HEK293 (cell line): ENCODE measurements around the gene THEM4.
"Not testable (repeated sequence)": the region's sequence is repeated elsewhere in the genome, so short reads cannot be mapped to it uniquely, and the experiment has no call there.

Experiments
- HOXD13 ChIP-seq: sonication (generic); formaldehyde crosslinking; IDR thresholded peaks from 2 replicates; pipeline ENCODE4 v1.8.0; 2022; ENCODE audit warnings: missing genetic modification reagents, borderline replicate concordance
- KLF7 ChIP-seq: fragments of 450-650 bp; formaldehyde crosslinking; IDR thresholded peaks from 2 replicates; pipeline ENCODE4 v1.5.1; 2016; ENCODE audit warnings: missing biosample characterization, missing genetic modification characterization, borderline replicate concordance
- YY1 ChIP-seq: fragments of 450-650 bp; formaldehyde crosslinking; IDR thresholded peaks from 2 replicates; pipeline ENCODE4 v1.5.1; 2018; ENCODE audit warnings: missing biosample characterization, missing genetic modification characterization
- ZNF169 ChIP-seq: fragments of 450-650 bp; formaldehyde crosslinking; IDR thresholded peaks from 2 replicates; pipeline ENCODE4 v1.5.1; 2016; ENCODE audit warnings: missing biosample characterization, missing genetic modification characterization
- ZNF239 ChIP-seq: fragments of 450-650 bp; formaldehyde crosslinking; IDR thresholded peaks from 2 replicates; pipeline ENCODE4 v1.5.1; 2016; ENCODE audit warnings: missing biosample characterization, missing genetic modification characterization
- ZNF366 ChIP-seq: fragments of 450-650 bp; formaldehyde crosslinking; conservative IDR thresholded peaks from 2 replicates; pipeline ENCODE4 v1.5.1; 2016; ENCODE audit warnings: missing biosample characterization, missing genetic modification characterization
- TF ChIP-seq, protein P1 (sequence below): fragments of 450-650 bp; formaldehyde crosslinking; IDR thresholded peaks from 2 replicates; pipeline ENCODE4 v1.5.1; 2016; ENCODE audit warnings: missing biosample characterization, missing genetic modification characterization
- TF ChIP-seq, protein P2 (sequence below): fragments of 450-650 bp; formaldehyde crosslinking; IDR thresholded peaks from 2 replicates; pipeline ENCODE4 v1.5.1; 2016; ENCODE audit warnings: missing biosample characterization, missing genetic modification characterization
- TF ChIP-seq, protein P3 (sequence below): sonication (generic); formaldehyde crosslinking; IDR thresholded peaks from 2 replicates; pipeline ENCODE4 v1.8.1; 2022; ENCODE audit warnings: mild to moderate bottlenecking, moderate library complexity, missing genetic modification reagents

DNA sequence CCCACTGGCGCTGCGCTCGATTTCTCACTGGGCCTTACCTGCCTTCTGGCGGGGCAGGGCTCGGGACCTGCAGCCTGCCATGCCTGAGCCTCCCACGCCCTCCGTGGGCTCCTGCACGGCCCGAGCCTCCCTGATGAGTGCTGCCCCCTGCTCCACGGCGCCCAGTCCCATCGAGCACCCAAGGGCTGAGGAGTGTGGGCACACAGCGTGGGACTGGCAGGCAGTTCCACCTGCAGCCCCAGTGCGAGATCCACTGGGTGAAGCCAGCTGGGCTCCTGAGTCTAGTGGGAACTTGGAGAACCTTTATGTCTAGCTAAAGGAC is 3.0 kb downstream of the THEM4 start:
- TF ChIP-seq, protein P1, sequence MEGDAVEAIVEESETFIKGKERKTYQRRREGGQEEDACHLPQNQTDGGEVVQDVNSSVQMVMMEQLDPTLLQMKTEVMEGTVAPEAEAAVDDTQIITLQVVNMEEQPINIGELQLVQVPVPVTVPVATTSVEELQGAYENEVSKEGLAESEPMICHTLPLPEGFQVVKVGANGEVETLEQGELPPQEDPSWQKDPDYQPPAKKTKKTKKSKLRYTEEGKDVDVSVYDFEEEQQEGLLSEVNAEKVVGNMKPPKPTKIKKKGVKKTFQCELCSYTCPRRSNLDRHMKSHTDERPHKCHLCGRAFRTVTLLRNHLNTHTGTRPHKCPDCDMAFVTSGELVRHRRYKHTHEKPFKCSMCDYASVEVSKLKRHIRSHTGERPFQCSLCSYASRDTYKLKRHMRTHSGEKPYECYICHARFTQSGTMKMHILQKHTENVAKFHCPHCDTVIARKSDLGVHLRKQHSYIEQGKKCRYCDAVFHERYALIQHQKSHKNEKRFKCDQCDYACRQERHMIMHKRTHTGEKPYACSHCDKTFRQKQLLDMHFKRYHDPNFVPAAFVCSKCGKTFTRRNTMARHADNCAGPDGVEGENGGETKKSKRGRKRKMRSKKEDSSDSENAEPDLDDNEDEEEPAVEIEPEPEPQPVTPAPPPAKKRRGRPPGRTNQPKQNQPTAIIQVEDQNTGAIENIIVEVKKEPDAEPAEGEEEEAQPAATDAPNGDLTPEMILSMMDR (tag by site-specific recombination) = not testable (repeated sequence)
- not testable (repeated sequence) for TF ChIP-seq ZNF169; ZNF366 (tag by site-specific recombination); YY1 (tag by site-specific recombination); HOXD13; KLF7 (tag by site-specific recombination); ZNF239 (tag by site-specific recombination)
- TF ChIP-seq, protein P2, sequence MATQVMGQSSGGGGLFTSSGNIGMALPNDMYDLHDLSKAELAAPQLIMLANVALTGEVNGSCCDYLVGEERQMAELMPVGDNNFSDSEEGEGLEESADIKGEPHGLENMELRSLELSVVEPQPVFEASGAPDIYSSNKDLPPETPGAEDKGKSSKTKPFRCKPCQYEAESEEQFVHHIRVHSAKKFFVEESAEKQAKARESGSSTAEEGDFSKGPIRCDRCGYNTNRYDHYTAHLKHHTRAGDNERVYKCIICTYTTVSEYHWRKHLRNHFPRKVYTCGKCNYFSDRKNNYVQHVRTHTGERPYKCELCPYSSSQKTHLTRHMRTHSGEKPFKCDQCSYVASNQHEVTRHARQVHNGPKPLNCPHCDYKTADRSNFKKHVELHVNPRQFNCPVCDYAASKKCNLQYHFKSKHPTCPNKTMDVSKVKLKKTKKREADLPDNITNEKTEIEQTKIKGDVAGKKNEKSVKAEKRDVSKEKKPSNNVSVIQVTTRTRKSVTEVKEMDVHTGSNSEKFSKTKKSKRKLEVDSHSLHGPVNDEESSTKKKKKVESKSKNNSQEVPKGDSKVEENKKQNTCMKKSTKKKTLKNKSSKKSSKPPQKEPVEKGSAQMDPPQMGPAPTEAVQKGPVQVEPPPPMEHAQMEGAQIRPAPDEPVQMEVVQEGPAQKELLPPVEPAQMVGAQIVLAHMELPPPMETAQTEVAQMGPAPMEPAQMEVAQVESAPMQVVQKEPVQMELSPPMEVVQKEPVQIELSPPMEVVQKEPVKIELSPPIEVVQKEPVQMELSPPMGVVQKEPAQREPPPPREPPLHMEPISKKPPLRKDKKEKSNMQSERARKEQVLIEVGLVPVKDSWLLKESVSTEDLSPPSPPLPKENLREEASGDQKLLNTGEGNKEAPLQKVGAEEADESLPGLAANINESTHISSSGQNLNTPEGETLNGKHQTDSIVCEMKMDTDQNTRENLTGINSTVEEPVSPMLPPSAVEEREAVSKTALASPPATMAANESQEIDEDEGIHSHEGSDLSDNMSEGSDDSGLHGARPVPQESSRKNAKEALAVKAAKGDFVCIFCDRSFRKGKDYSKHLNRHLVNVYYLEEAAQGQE (tag by site-specific recombination) = not testable (repeated sequence)
- TF ChIP-seq, protein P3, sequence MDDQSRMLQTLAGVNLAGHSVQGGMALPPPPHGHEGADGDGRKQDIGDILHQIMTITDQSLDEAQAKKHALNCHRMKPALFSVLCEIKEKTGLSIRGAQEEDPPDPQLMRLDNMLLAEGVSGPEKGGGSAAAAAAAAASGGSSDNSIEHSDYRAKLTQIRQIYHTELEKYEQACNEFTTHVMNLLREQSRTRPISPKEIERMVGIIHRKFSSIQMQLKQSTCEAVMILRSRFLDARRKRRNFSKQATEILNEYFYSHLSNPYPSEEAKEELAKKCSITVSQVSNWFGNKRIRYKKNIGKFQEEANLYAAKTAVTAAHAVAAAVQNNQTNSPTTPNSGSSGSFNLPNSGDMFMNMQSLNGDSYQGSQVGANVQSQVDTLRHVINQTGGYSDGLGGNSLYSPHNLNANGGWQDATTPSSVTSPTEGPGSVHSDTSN (CRISPR knock-in tag) = not testable (repeated sequence)
